ENCODE measurements around the gene FAM72A. TPM values are rescaled to one million over a fixed set of nuclear protein-coding genes. Genes with fewer than 3 reads are reported as not detected.

The FAM72A gene
- total and polyA plus RNA-seq, 12 donors: 0.52 to 8.9 (median 3.4) TPM

DNA sequence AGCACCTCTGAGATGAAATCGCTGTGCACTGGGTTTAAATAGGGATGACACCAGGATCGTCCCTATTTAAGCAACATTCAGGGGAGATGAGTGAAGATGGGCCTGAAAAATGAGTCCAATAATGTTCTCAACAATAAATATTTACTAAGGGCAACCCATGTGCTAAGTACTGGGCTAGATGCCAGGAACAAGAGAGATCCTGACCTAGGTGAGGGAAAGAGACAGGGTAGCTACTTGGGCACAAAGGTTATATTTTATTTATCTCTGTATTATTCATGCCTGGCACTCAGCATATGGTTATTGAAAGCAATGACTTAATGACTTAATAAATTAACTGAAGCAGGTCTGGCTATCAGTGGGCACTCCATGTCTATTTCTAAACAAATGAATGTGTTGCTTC is 58.0 kb downstream of the FAM72A start:
- Histone ChIP-seq H3K4me3 (no peak overlapping the region), H3K9me3 (replicated peaks in 1 of 3) (no peaks in the 10 kb centered on the region), H3K27ac (no peak overlapping the region), H3K4me1 (replicated peaks in 1 of 2) (no peaks in the 10 kb centered on the region), H3K27me3 (no peaks in the 10 kb centered on the region), H3K36me3 (replicated peaks in 1 of 2) (no peaks in the 10 kb centered on the region)
- intact Hi-C loops (cut with DNase I): no loop called here
- DNase-seq: no peak
- TF ChIP-seq, protein P1, sequence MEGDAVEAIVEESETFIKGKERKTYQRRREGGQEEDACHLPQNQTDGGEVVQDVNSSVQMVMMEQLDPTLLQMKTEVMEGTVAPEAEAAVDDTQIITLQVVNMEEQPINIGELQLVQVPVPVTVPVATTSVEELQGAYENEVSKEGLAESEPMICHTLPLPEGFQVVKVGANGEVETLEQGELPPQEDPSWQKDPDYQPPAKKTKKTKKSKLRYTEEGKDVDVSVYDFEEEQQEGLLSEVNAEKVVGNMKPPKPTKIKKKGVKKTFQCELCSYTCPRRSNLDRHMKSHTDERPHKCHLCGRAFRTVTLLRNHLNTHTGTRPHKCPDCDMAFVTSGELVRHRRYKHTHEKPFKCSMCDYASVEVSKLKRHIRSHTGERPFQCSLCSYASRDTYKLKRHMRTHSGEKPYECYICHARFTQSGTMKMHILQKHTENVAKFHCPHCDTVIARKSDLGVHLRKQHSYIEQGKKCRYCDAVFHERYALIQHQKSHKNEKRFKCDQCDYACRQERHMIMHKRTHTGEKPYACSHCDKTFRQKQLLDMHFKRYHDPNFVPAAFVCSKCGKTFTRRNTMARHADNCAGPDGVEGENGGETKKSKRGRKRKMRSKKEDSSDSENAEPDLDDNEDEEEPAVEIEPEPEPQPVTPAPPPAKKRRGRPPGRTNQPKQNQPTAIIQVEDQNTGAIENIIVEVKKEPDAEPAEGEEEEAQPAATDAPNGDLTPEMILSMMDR (IDR thresholded peaks at IDR 0.05): no peak
- WGBS, 4 donors: 76 to 86% (median 81%) methylated on average over 2 of the region's 2 CpGs

DNA sequence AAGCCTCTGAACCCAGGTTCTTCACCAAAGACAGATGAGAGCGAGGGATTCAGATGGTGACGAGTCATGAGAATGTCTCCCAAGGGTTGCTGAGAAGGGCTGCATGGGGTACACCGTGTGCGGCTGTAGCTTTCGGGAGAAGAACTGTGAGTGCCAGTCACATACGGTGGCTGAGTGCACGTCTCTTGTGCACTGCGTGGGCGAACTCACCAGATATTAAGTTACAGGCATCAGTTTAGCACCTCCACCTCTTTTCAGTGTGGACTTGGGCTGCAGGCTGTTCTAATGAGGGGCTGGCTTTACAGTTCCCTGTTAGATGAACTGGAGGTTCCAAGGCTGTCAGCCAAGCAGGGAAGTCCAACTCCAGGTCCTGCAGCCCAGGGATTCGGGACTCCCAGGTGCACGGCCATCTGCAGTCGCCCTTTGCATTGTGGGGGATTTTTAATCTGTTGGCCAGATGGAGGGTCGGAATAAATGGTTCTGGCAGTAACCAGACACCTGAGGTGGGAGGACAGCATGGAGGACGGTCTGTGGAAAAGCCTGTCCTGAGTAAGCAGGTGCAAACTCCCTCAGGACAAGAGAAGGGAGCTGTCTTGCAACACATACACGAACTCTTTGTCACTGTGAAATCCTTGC is 59.0 kb downstream of the FAM72A start:
- no peaks in the 10 kb centered on the region for H3K27me3 ChIP-seq
- H3K4me1 ChIP-seq (replicated peaks in 1 of 2): no peaks in the 10 kb centered on the region
- no peaks in the 10 kb centered on the region for H3K36me3 ChIP-seq (replicated peaks in 1 of 2)
- no peaks in the 10 kb centered on the region for H3K9me3 ChIP-seq (replicated peaks in 1 of 3)
- no peak for DNase-seq
- intact Hi-C loops (cut with DNase I): no loop called here
- H3K4me3 ChIP-seq: no peak overlapping the region
- TF ChIP-seq, protein P1 (IDR thresholded peaks at IDR 0.05): no peak
- no peak for TF ChIP-seq POLR2A (IDR thresholded peaks at IDR 0.05)
- 87 to 91% (median 88%) methylated on average over 15 of the region's 15 CpGs for WGBS, 4 donors
- no peak overlapping the region for H3K27ac ChIP-seq

- Histone ChIP-seq H3K27me3 (no peaks in the 10 kb centered on the region), H3K9me3 (replicated peaks in 1 of 3) (no peaks in the 10 kb centered on the region), H3K36me3 (replicated peaks in 1 of 2) (no peaks in the 10 kb centered on the region), H3K4me3 (no peak overlapping the region), H3K4me1 (replicated peaks in 1 of 2) (no peaks in the 10 kb centered on the region), H3K27ac (no peak overlapping the region)
- intact Hi-C loops (cut with DNase I): no loop called here
- DNase-seq: no peak
- TF ChIP-seq POLR2A (IDR thresholded peaks at IDR 0.05): no peak
- TF ChIP-seq, protein P1 (IDR thresholded peaks at IDR 0.05): no peak
- WGBS, 4 donors: 52 to 63% (median 60%) methylated on average over 2 of the region's 2 CpGs
Observed at GRCh38 chr1:206142770-206143169, 59.9 kb downstream of the FAM72A start.

- Histone ChIP-seq H3K27me3 (no peaks in the 10 kb centered on the region), H3K27ac (no peak overlapping the region), H3K36me3 (replicated peaks in 1 of 2) (no peaks in the 10 kb centered on the region), H3K9me3 (replicated peaks in 1 of 3) (no peaks in the 10 kb centered on the region), H3K4me1 (replicated peaks in 1 of 2) (no peaks in the 10 kb centered on the region), H3K4me3 (no peak overlapping the region)
- 86 to 91% (median 90%) methylated on average over 3 of the region's 3 CpGs for WGBS, 4 donors
- TF ChIP-seq, protein P1 (IDR thresholded peaks at IDR 0.05): no peak
- no peak for TF ChIP-seq POLR2A (IDR thresholded peaks at IDR 0.05)
- no peak for DNase-seq
- intact Hi-C loops (cut with DNase I): no loop called here
Observed at GRCh38 chr1:206142011-206142410, 60.6 kb downstream of the FAM72A start.
